NCI-H1694 treated with DMSO at 0.1 percent for 48 hours (cell line): ENCODE results near the gene EOMES.
"Not testable (repeated sequence)": the region's sequence is repeated elsewhere in the genome, so short reads cannot be mapped to it uniquely, and the experiment has no call there.

Experiments
- DNase-seq: peaks from one replicate; lab custom pipeline; 2025; lab: John Stamatoyannopoulos, UW

The EOMES gene

GRCh38 chr3:27721717-27722564, at the start of gene EOMES:
TSS of gene EOMES (minus strand) at chr3:27722323. CDS start at chr3:27722294, 29 bp downstream.
- peak; percentile 38 for DNase-seq

- not testable (repeated sequence) for DNase-seq
These were observed 48.3 kb upstream of the EOMES start for GRCh38 chr3:27770384-27770783.

- no peak for DNase-seq
These were observed 44.9 kb upstream of the EOMES start for GRCh38 chr3:27767000-27767399.

- DNase-seq = no peak
These were observed 36.0 kb upstream of the EOMES start for GRCh38 chr3:27758083-27758482.

GRCh38 chr3:27756877-27757276, 34.8 kb upstream of the EOMES start:
- DNase-seq = no peak

GRCh38 chr3:27752926-27753325, 30.8 kb upstream of the EOMES start:
- DNase-seq = no peak

- no peak for DNase-seq
These were observed 27.5 kb upstream of the EOMES start for GRCh38 chr3:27749643-27750042.

- DNase-seq = no peak
These were observed 24.7 kb upstream of the EOMES start for GRCh38 chr3:27746838-27747237.

- DNase-seq = no peak
These were observed 18.7 kb upstream of the EOMES start for GRCh38 chr3:27740854-27741253.

GRCh38 chr3:27737091-27737490, 15.0 kb upstream of the EOMES start:
- DNase-seq = no peak

GRCh38 chr3:27730774-27731659, 8.9 kb upstream of the EOMES start:
- DNase-seq = no peak

GRCh38 chr3:27729748-27730611, 7.9 kb upstream of the EOMES start:
- no peak for DNase-seq

- DNase-seq = no peak
These were observed 7.2 kb upstream of the EOMES start for GRCh38 chr3:27729325-27729724.

GRCh38 chr3:27728195-27729087, 6.3 kb upstream of the EOMES start:
- DNase-seq = no peak

- no peak for DNase-seq
These were observed 4.1 kb upstream of the EOMES start for GRCh38 chr3:27726240-27726639.

GRCh38 chr3:27724459-27725197, 2.5 kb upstream of the EOMES start:
- DNase-seq = peak; percentile 18

GRCh38 chr3:27723815-27724458, 1.8 kb upstream of the EOMES start:
- DNase-seq = no peak

GRCh38 chr3:27723456-27723814, 1.3 kb upstream of the EOMES start:
- DNase-seq = no peak

- no peak for DNase-seq
These were observed 900 bp upstream of the EOMES start for GRCh38 chr3:27723001-27723445.
